ENCODE measurements around the gene WSB2. TPM values are rescaled to one million over a fixed set of nuclear protein-coding genes. Genes with fewer than 3 reads are reported as not detected.

WSB2 gene
- total and polyA plus RNA-seq, 10 donors = 14.4 to 63.2 (median 43.6) TPM

DNA sequence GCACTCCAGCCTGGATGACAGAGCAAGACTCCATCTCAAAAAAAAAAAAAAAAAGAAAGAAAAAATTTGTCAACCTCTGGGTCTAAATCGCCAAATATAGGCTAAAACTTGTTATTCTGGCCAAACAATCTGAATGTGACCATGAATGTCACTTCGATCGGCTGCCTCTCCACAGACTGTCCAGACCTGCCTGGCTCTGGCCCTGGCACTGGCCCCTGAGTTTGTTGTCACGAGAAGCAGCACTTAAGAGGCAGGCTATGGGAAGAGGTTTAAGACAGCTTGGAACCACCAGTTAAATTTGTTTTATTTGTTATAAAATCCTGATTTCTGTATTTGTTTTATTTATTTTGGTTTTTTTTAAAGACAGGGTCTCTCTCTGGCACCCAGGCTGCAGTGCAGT, 14.5 kb downstream of the WSB2 start:
- Histone ChIP-seq H3K9me3 (no peaks in the 10 kb centered on the region), H3K27me3 (replicated peaks in 1 of 7) (no peaks in the 10 kb centered on the region), H3K4me3 (no peak overlapping the region), H3K27ac (no peak overlapping the region), H3K4me1 (peaks cover 0 to 5% (median 1%) of the 10 kb centered on the region in 6 donors), H3K36me3 (peaks cover 0 to 100% (median 51%) of the 10 kb centered on the region in 6 donors)
- no peak for DNase-seq
- WGBS, 5 donors = 92 to 98% (median 97%) methylated on average over 4 of the region's 4 CpGs
- TF ChIP-seq CTCF (IDR thresholded peaks at IDR 0.05 in 8 of 11, conservative IDR thresholded peaks at IDR 0.05 in 3 of 11) = no peak
- no peak for TF ChIP-seq POLR2A (IDR thresholded peaks at IDR 0.05)
- no peak for TF ChIP-seq POLR2AphosphoS5 (IDR thresholded peaks at IDR 0.05)
- intact Hi-C loops (cut with DNase I; ENCODE audit: low total_unique reads) = no loop called here

DNA sequence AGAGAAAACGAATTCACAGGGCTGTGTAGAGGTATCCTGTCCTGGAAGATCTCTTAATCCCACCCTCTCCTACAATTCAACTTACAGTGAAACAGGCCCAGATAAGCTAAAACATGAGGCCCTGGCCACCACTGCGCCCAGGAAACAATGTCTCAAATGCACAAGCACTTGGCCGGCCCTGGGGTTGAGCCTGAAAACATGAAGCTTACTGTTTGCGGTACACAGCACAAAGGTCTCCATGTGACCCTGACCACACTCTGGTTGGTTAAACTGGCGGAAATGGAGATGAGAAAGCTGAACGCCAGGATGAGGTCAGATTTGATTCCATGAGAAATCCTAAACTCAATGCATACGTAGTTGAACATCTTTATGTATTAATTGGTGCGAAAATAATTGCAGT, 16.4 kb downstream of the WSB2 start:
- intact Hi-C loops (cut with DNase I; ENCODE audit: low total_unique reads) = no loop called here
- 93 to 96% (median 95%) methylated on average over 8 of the region's 8 CpGs for WGBS, 5 donors
- Histone ChIP-seq H3K27ac (no peak overlapping the region), H3K4me1 (no peaks in the 10 kb centered on the region), H3K4me3 (no peak overlapping the region), H3K36me3 (peaks cover 0 to 100% (median 59%) of the 10 kb centered on the region in 6 donors), H3K27me3 (replicated peaks in 1 of 7) (no peaks in the 10 kb centered on the region), H3K9me3 (no peaks in the 10 kb centered on the region)
- TF ChIP-seq CTCF (IDR thresholded peaks at IDR 0.05 in 8 of 11, conservative IDR thresholded peaks at IDR 0.05 in 3 of 11) = no peak
- TF ChIP-seq POLR2AphosphoS5 (IDR thresholded peaks at IDR 0.05) = no peak
- TF ChIP-seq POLR2A (IDR thresholded peaks at IDR 0.05) = no peak
- DNase-seq = no peak

GRCh38 chr12:118044075-118044474, 16.9 kb downstream of the WSB2 start:
- TF ChIP-seq CTCF (IDR thresholded peaks at IDR 0.05 in 8 of 11, conservative IDR thresholded peaks at IDR 0.05 in 3 of 11) = no peak
- TF ChIP-seq POLR2AphosphoS5 (IDR thresholded peaks at IDR 0.05) = no peak
- no peak for TF ChIP-seq POLR2A (IDR thresholded peaks at IDR 0.05)
- no peaks in the 10 kb centered on the region for H3K4me1 ChIP-seq
- 79 to 84% (median 80%) methylated on average over 2 of the region's 2 CpGs for WGBS, 5 donors
- H3K9me3 ChIP-seq = no peaks in the 10 kb centered on the region
- H3K4me3 ChIP-seq = no peak overlapping the region
- DNase-seq = no peak
- H3K36me3 ChIP-seq = peaks cover 0 to 100% (median 61%) of the 10 kb centered on the region in 6 donors
- no peak overlapping the region for H3K27ac ChIP-seq
- intact Hi-C loops (cut with DNase I; ENCODE audit: low total_unique reads) = no loop called here
- H3K27me3 ChIP-seq (replicated peaks in 1 of 7) = no peaks in the 10 kb centered on the region

DNA sequence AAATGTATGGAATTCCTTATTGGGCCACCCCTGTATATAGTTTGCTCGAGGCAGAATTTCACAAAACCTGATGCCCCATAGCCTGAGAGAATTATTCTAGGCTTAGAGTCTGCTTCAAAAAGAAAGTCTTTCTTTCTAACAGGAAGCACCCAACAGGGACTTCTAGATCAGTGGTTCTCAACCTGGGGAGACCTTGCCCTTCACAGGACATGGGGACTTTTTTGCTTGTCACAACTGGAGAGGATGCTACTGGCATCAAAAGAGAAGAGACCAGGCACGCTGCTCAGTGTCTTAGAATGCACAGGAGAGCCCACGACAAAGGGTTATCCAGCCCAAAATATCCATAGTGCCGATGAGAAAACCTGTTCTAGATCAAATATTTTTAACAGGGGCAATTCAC, 18.9 kb downstream of the WSB2 start:
- 87 to 94% (median 92%) methylated on average over 4 of the region's 4 CpGs for WGBS, 5 donors
- Histone ChIP-seq H3K36me3 (peaks cover 0 to 100% (median 74%) of the 10 kb centered on the region in 6 donors), H3K27me3 (replicated peaks in 1 of 7) (no peaks in the 10 kb centered on the region), H3K4me3 (no peak overlapping the region), H3K4me1 (no peaks in the 10 kb centered on the region), H3K9me3 (no peaks in the 10 kb centered on the region), H3K27ac (no peak overlapping the region)
- TF ChIP-seq POLR2AphosphoS5 (IDR thresholded peaks at IDR 0.05) (no peak), POLR2A (IDR thresholded peaks at IDR 0.05) (no peak), CTCF (IDR thresholded peaks at IDR 0.05 in 8 of 11, conservative IDR thresholded peaks at IDR 0.05 in 3 of 11) (no peak)
- intact Hi-C loops (cut with DNase I; ENCODE audit: low total_unique reads) = no loop called here
- no peak for DNase-seq

All from spleen (tissue), 11 donors.